Liver (tissue), 9 donors: ENCODE measurements around the gene GNAO1. TPM values are rescaled to one million over a fixed set of nuclear protein-coding genes. Genes with fewer than 3 reads are reported as not detected.
A peak's percentile ranks its signal among the peaks of the same experiment; 100 is the strongest.

Experiments
- DNase-seq: peaks from one replicate; pipeline ENCODE4 v3.0.0-alpha.2; 2017; ENCODE audit warnings: low spot score
- H3K27ac ChIP-seq, 2 donors: one replicate each; pipeline ENCODE4 v1.7.0; 2013; ENCODE audit warnings: inconsistent platforms in 2 of 2, low read length in 2 of 2, control low read depth in 1 of 2, low read depth in 1 of 2, mild to moderate bottlenecking in 1 of 2
- H3K27me3 ChIP-seq, 4 donors: one replicate each; pipeline versions ENCODE4 v1.6.1 to v1.7.0; 2013; ENCODE audit warnings: low read length in 3 of 4, inconsistent platforms in 1 of 4, mild to moderate bottlenecking in 1 of 4, moderate library complexity in 1 of 4; ENCODE audit not compliant: control insufficient read depth in 4 of 4, insufficient read depth in 4 of 4
- H3K36me3 ChIP-seq, 4 donors: one replicate each; pipeline versions ENCODE4 v1.6.1 to v1.7.0; 2013; ENCODE audit warnings: low read length in 3 of 4, mild to moderate bottlenecking in 3 of 4, low read depth in 1 of 4, moderate library complexity in 1 of 4; ENCODE audit not compliant: control insufficient read depth in 4 of 4, insufficient read depth in 3 of 4
- H3K4me1 ChIP-seq, 4 donors: one replicate each; pipeline versions ENCODE4 v1.6.1 to v1.7.0; 2013; ENCODE audit warnings: low read length in 3 of 4, mild to moderate bottlenecking in 3 of 4, moderate library complexity in 1 of 4; ENCODE audit not compliant: control insufficient read depth in 4 of 4, insufficient read depth in 4 of 4
- H3K4me3 ChIP-seq, 3 donors: one replicate each; pipeline versions ENCODE4 v1.6.1 to v1.7.0; 2013; ENCODE audit warnings: low read length in 3 of 3, control low read depth in 1 of 3, low read depth in 1 of 3, mild to moderate bottlenecking in 1 of 3
- H3K9ac ChIP-seq, 2 donors: one replicate each; pipeline ENCODE4 v1.7.0; 2013; ENCODE audit warnings: low read length in 2 of 2, mild to moderate bottlenecking in 2 of 2, moderate library complexity in 2 of 2, control low read depth in 1 of 2, low read depth in 1 of 2
- H3K9me3 ChIP-seq, 4 donors: one replicate each; pipeline versions ENCODE4 v1.6.1 to v1.7.0; 2013; ENCODE audit warnings: low read length in 3 of 4; ENCODE audit not compliant: control insufficient read depth in 4 of 4
- ATF3 ChIP-seq: IDR thresholded peaks from 2 replicates; pipeline ENCODE4 v1.6.1; 2016; ENCODE audit warnings: antibody characterized with exemption
- FOXA2 ChIP-seq: IDR thresholded peaks from 2 replicates; pipeline ENCODE4 v1.6.1; 2016; ENCODE audit warnings: antibody characterized with exemption
- GABPA ChIP-seq, 2 donors: IDR thresholded peaks in 1 of 2; conservative IDR thresholded peaks in 1 of 2; 2 replicates each; pipeline ENCODE4 v1.6.1; 2016; ENCODE audit warnings: antibody characterized with exemption in 2 of 2, mild to moderate bottlenecking in 1 of 2, moderate library complexity in 1 of 2
- HNF4A ChIP-seq, 2 donors: conservative IDR thresholded peaks; 2 replicates each; pipeline ENCODE4 v1.6.1; 2016; ENCODE audit warnings: antibody characterized with exemption in 2 of 2, mild to moderate bottlenecking in 2 of 2
- HNF4G ChIP-seq: IDR thresholded peaks from 2 replicates; pipeline ENCODE4 v1.6.1; 2016; ENCODE audit warnings: antibody characterized with exemption
- JUND ChIP-seq, 2 donors: IDR thresholded peaks; 2 replicates each; pipeline ENCODE4 v1.6.1; 2016; ENCODE audit warnings: antibody characterized with exemption in 2 of 2
- MAX ChIP-seq: IDR thresholded peaks from 2 replicates; pipeline ENCODE4 v1.6.1; 2016; ENCODE audit warnings: antibody characterized with exemption
- NR2F2 ChIP-seq: IDR thresholded peaks from 2 replicates; pipeline ENCODE4 v1.6.1; 2016; ENCODE audit warnings: antibody characterized with exemption
- RAD21 ChIP-seq, 2 donors: IDR thresholded peaks; 2 replicates each; pipeline ENCODE4 v1.6.1; 2016; ENCODE audit warnings: antibody characterized with exemption in 2 of 2, mild to moderate bottlenecking in 2 of 2
- RXRA ChIP-seq, 2 donors: IDR thresholded peaks; 2 replicates each; pipeline ENCODE4 v1.6.1; 2017 to 2018; ENCODE audit warnings: antibody characterized with exemption in 2 of 2, mild to moderate bottlenecking in 1 of 2
- SP1 ChIP-seq: IDR thresholded peaks from 2 replicates; pipeline ENCODE4 v1.6.1; 2018; ENCODE audit warnings: antibody characterized with exemption, mild to moderate bottlenecking
- TAF1 ChIP-seq: conservative IDR thresholded peaks from 2 replicates; pipeline ENCODE4 v1.6.1; 2016; ENCODE audit warnings: antibody characterized with exemption, mild to moderate bottlenecking
- YY1 ChIP-seq: IDR thresholded peaks from 2 replicates; pipeline ENCODE4 v1.6.1; 2016; ENCODE audit warnings: antibody characterized with exemption, mild to moderate bottlenecking
- ZBTB33 ChIP-seq: IDR thresholded peaks from 2 replicates; pipeline ENCODE4 v1.6.1; 2016; ENCODE audit warnings: antibody characterized with exemption
- WGBS: extraction: QIAGEN DNeasy Blood & Tissue Kit; methylation state at CpG from one replicate; pipeline ENCODE4 v1.1.7; 2013; 5-methylcytosine and 5-hydroxymethylcytosine counted together
- polyA plus RNA-seq, 2 donors: library from polyadenylated mRNA; stranded (reverse) in 1 of 2; unstranded in 1 of 2; fragments of 200-250 nt in 1 of 2; fragments of >200 nt in 1 of 2; fragmentation: Nextera tagmentation in 1 of 2; extraction: Ambion mirVana in 1 of 2; gene quantifications; one replicate each; pipeline versions ENCODE4 v1.2.1 to v1.2.3, GENCODE V29; 2013 to 2015
- total RNA-seq, 2 donors: library from RNA; depleted of rRNA; stranded (reverse); fragments of >200 nt; gene quantifications; one replicate each; pipeline ENCODE4 v1.2.3, GENCODE V29; 2014
- TF ChIP-seq, protein P1 (sequence below): fragments of 150-350 bp; IDR thresholded peaks from 2 replicates; pipeline ENCODE4 v1.5.1; 2017; ENCODE audit warnings: improper control_type of control experiment, low read depth, low read length; ENCODE audit not compliant: missing input control
- TF ChIP-seq, protein P2 (sequence below): IDR thresholded peaks from 2 replicates; pipeline ENCODE4 v1.6.1; 2016; ENCODE audit warnings: antibody characterized with exemption, mild to moderate bottlenecking
- donor health status: healthy.
- donor health status: healthy.
- donor health status: healthy.
- donor health status: healthy.
- donor health status: healthy.

GNAO1 gene
- total and polyA plus RNA-seq, 4 donors: 0.61 to 15.1 (median 7.0) TPM

DNA sequence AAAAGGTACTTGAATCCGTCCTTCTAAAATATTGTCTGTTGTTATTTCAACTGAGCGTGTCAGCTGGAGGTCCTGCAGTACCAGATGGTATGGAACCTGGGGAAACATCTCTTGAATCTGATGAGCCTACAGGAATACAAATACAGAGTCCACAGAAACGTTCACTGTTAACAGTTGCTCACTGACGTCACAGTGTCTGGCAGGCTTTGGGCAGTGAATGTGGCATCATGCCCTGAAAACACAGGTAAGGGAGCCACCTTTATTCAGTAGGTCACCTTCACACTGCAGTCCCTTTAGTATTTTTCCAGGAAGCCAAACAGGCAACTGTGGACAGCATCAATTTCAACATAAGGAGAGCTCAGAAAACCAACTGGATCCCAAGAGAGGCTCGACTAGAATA lies 177.9 kb downstream of the GNAO1 start (continued):
- TF ChIP-seq ATF3: no peak

GRCh38 chr16:56370185-56370874 lies 179.0 kb downstream of the GNAO1 start:
- Histone ChIP-seq H3K27ac (peak overlapping the region; percentile 69 to 81), H3K27me3 (no peaks in the 10 kb centered on the region), H3K36me3 (peaks cover 8 to 13% (median 11%) of the 10 kb centered on the region in 4 donors), H3K4me1 (peaks cover 9 to 45% (median 25%) of the 10 kb centered on the region in 4 donors), H3K9me3 (no peaks in the 10 kb centered on the region), H3K4me3 (no peak overlapping the region), H3K9ac (no peak overlapping the region)
- TF ChIP-seq FOXA2 (no peak), MAX (no peak), TAF1 (no peak), ATF3 (no peak), HNF4A (conservative IDR thresholded peaks at IDR 0.05) (no peak), YY1 (no peak), HNF4G (no peak), SP1 (no peak), GABPA (IDR thresholded peaks at IDR 0.05 in 1 of 2, conservative IDR thresholded peaks at IDR 0.05 in 1 of 2) (no peak), NR2F2 (no peak), ZBTB33 (no peak), RAD21 (IDR thresholded peaks at IDR 0.05) (no peak), RXRA (IDR thresholded peaks at IDR 0.05) (no peak), JUND (IDR thresholded peaks at IDR 0.05) (no peak)
- TF ChIP-seq, protein P1, sequence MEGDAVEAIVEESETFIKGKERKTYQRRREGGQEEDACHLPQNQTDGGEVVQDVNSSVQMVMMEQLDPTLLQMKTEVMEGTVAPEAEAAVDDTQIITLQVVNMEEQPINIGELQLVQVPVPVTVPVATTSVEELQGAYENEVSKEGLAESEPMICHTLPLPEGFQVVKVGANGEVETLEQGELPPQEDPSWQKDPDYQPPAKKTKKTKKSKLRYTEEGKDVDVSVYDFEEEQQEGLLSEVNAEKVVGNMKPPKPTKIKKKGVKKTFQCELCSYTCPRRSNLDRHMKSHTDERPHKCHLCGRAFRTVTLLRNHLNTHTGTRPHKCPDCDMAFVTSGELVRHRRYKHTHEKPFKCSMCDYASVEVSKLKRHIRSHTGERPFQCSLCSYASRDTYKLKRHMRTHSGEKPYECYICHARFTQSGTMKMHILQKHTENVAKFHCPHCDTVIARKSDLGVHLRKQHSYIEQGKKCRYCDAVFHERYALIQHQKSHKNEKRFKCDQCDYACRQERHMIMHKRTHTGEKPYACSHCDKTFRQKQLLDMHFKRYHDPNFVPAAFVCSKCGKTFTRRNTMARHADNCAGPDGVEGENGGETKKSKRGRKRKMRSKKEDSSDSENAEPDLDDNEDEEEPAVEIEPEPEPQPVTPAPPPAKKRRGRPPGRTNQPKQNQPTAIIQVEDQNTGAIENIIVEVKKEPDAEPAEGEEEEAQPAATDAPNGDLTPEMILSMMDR: no peak
- TF ChIP-seq, protein P2, sequence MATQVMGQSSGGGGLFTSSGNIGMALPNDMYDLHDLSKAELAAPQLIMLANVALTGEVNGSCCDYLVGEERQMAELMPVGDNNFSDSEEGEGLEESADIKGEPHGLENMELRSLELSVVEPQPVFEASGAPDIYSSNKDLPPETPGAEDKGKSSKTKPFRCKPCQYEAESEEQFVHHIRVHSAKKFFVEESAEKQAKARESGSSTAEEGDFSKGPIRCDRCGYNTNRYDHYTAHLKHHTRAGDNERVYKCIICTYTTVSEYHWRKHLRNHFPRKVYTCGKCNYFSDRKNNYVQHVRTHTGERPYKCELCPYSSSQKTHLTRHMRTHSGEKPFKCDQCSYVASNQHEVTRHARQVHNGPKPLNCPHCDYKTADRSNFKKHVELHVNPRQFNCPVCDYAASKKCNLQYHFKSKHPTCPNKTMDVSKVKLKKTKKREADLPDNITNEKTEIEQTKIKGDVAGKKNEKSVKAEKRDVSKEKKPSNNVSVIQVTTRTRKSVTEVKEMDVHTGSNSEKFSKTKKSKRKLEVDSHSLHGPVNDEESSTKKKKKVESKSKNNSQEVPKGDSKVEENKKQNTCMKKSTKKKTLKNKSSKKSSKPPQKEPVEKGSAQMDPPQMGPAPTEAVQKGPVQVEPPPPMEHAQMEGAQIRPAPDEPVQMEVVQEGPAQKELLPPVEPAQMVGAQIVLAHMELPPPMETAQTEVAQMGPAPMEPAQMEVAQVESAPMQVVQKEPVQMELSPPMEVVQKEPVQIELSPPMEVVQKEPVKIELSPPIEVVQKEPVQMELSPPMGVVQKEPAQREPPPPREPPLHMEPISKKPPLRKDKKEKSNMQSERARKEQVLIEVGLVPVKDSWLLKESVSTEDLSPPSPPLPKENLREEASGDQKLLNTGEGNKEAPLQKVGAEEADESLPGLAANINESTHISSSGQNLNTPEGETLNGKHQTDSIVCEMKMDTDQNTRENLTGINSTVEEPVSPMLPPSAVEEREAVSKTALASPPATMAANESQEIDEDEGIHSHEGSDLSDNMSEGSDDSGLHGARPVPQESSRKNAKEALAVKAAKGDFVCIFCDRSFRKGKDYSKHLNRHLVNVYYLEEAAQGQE: no peak
- WGBS: 81% methylated on average over 2 of the region's 2 CpGs
- DNase-seq: no peak
